HG03095 (cell line): ENCODE results near the gene FREY1.

Source experiments
- ATAC-seq: cut with Tn5 transposase; IDR thresholded peaks from one replicate; pipeline ENCODE4 v1.9.1; 2021; ENCODE audit warnings: moderate library complexity; ENCODE audit not compliant: unreplicated experiment

FREY1 gene

DNA sequence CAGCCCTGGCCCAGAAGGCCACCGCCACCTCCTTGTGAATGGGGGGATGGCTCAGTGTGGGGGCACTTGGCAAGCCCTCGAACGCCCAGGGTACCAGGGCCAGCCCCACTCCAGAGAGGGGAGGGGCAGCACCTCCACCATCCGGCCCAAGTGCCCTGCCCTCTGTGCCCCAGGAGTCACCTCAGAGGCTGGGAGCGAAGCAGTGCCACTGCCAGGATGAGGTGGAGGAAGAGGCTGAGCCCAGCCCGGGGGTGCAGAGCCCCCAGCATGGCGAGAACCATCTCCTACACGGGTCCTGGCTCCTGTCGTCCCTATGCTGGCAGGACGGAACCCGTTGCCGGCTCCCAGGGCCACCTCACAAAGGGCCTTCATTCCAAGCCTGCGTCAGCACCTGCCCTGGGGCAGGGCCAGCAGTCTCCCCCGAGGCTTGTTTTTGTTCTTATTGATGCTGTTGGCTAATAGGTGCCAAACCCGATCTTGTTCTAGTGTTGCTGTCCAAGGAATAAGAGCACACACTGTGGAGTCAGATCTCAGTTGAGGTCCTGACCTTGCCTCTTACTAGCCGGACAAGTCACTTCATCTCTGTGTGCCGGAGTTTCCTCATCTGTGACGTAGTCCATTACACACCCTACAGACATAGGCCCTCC lies at the start of gene FREY1:
Gene FREY1, minus strand, starts transcription at position 307 of the 647 bp plus-strand sequence. Its CDS starts 26 bp downstream, at position 281.
- ATAC-seq: no peak

DNA sequence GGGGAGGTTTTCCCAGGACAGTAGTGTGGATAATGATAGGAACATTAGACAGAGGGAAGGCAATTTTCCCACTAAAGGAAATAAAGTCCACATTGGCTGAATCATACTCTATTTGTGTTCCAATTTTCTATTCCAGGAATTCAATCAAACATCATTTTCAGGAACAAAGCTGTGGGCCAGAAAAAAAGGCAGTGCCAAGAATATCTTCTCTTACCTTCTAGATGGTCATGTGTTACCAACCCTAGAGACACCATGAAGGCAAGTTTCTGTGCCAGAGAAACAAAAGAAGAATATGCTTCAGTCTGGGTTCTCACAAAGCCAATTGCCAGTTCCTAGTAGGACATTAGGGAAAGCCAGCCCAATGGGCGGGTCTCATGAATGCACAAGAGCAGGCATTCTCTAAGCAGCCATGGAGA lies 42.9 kb upstream of the FREY1 start:
- ATAC-seq: no peak

GRCh38 chr11:45948356-45948755 lies 41.3 kb upstream of the FREY1 start:
- ATAC-seq: no peak

- ATAC-seq: no peak
Measured at GRCh38 chr11:45947885-45948284, 40.8 kb upstream of the FREY1 start.

GRCh38 chr11:45945397-45945999 lies 38.4 kb upstream of the FREY1 start:
- ATAC-seq: no peak

DNA sequence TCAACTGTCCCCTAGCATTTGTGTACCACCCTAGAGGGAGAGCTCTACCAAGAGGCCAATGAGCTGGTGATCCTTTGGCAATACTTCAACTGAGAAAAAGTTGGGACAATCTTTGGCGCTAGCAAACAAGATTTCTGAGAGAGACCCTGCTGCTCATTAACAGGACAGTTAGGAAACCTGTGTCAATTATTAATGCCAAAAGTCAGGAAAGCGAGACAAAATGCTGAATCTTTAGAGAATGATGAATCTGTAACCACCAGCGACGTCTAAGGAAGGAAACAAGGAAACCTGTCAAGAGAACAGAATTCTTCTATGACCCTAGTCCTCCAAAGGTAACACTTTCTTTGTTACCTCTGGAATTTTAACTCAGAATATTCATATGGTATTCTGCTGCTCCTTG lies 35.3 kb upstream of the FREY1 start:
- no peak for ATAC-seq

GRCh38 chr11:45941285-45941684 lies 34.2 kb upstream of the FREY1 start:
- ATAC-seq: no peak

DNA sequence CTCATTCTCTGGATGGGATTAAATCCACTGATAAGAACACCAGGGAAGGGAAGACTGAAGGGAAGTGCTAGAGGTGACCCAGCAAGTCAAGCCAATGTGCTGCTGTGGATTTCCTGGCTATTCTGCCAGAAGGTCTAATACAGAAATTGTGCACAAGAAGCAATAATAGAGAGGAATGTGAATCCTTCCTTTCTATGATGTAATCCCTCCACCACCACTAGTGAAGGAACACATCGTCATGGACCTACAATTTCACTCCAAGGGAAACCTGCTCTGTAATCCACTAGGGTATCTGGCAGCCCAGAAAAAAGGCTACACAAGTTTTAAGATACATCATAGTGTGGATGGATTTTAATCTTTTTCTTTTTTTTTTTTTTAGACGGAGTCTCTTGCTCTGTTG lies 32.8 kb upstream of the FREY1 start:
- no peak for ATAC-seq

- no peak for ATAC-seq
Measured at GRCh38 chr11:45937916-45938315, 30.8 kb upstream of the FREY1 start.

DNA sequence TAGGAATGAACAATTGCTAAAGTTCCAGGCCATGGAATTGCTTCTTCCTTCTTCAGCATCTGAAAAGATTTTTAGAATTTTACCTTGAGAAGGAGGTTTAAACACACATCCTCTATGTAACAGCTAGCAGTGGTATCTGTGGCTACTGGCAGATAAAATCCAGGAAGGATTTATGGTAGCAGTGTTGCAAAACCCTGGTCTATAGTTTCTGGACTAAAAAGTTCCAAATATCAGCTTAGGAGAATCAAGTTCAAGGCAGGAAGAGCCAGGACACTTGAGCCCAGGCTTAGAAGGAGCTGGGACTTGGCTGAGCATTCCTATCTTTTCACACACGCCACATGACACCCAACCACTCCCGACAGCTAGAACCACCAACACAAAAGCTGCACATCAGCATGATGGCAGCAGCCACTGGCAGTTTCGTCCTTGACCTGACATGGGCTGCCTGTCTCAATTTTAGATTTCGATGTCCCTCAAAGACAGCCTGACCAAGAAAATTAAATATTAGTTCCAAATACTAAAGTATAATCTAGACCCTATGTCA lies 29.5 kb upstream of the FREY1 start:
- ATAC-seq: no peak

DNA sequence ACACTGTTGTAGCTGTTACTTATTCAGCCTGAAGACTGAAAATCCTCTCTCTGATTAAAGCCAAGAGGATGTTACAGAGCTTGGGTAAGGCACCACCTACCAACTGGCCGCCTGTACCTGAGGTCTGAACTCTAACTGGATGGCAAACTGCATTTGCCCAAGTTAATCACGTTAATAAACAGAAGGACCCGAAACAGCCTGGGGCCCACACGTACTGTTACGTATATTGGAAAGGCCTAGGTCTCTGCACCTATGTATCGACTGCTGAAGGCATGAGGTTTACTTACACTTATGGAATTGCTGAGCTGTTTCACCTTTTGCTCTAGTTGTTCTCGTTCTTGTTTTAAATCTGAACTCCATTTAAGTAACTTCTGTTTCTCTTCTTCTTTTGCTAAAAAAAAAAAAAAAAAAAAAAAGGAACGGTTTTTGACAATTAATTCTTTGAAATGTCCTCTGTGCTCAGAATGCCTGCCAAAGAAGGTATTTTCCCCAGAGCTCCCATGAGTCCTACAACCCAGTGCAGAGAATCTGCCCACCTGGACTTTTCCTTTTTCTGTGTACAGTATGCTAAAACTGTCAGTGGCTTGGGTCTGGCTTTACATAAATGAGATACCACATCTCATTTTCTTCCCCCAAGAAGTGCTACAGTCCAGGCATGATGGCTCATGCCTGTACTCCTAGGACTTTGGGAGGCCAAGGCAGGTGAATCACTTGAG lies 28.4 kb upstream of the FREY1 start:
- ATAC-seq: no peak

- no peak for ATAC-seq
Measured at GRCh38 chr11:45934580-45935318, 27.7 kb upstream of the FREY1 start.

GRCh38 chr11:45933846-45934579 lies 26.9 kb upstream of the FREY1 start:
- ATAC-seq: no peak

GRCh38 chr11:45933131-45933831 lies 26.2 kb upstream of the FREY1 start:
- no peak for ATAC-seq

GRCh38 chr11:45932217-45932616 lies 25.1 kb upstream of the FREY1 start:
- no peak for ATAC-seq

DNA sequence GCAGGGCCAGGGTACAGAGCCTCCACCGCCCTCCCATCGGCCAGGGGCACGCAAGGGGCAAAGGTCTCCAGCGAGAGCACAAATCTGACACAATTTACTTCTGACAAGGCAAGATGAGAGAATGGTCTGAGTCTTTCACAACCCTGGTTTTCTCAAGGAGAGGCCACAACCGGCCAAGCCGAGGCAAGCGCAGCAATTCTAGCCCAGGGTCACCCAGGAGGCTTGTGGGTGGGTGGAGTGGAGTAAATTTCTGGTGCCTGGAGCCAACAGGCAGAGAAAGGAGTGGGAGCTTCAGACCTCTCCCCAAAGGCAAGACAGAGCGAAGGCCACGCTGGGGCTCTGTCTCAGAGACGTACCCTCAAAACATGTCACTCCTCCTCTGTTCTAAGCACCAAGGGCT lies 24.7 kb upstream of the FREY1 start:
- no peak for ATAC-seq

- ATAC-seq: no peak
Measured at GRCh38 chr11:45930951-45931570, 24.0 kb upstream of the FREY1 start.

DNA sequence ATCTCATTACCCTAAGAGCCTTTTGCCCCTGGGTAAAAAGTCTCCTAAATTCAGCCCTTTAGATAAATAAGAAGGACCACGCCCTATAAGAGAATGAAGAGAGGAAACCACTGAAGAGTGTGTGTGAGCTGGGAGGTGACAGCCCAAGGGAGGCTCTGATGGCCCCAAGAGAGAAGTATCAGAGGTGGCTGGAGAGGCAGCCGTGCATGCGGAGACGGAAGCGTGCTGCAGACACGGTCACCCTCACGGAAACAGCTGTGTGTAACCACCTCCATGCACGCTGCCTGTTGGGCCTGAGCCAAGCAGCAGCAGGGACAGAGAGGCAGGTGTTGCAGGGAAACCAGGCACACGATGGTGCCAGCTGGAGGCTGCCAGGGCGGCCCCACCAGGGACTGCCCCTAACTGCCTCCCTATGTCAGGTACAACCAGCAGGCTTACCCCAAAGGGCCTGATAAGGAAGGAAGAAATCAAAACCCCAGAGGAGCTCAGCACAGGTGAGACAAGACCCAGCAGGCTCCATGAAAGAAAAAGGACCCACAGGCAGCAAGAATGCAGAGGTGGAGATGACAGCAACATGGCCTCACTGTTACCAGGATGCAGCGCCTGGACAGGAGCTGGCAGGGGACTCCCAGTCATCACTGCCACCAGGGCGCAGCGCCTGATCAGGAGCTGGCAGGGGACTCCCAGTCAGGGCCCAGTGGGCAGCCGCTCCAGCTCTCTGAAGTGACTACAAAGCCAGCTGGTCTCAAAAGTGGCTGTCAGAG lies 23.1 kb upstream of the FREY1 start:
- ATAC-seq: peak; percentile 95
